Upper lobe of left lung (tissue), 4 donors: ENCODE data around the gene SGCG.

ENCODE experiments used
- POLR2AphosphoS5 ChIP-seq, 2 donors: sonication (generic); formaldehyde crosslinking; IDR thresholded peaks; one replicate each; pipeline ENCODE4 v1.5.1; 2017; ENCODE audit warnings: antibody characterized with exemption in 2 of 2
- TF ChIP-seq, protein P1 (sequence below), 6 experiments: fragments of 450-650 bp in 4 of 6; fragments of 200-600 bp in 2 of 6; sonication (generic) in 2 of 6; IDR thresholded peaks; one replicate each; pipeline ENCODE4 v1.5.1; 2016 to 2019; ENCODE audit warnings: antibody characterized with exemption in 6 of 6

DNA sequence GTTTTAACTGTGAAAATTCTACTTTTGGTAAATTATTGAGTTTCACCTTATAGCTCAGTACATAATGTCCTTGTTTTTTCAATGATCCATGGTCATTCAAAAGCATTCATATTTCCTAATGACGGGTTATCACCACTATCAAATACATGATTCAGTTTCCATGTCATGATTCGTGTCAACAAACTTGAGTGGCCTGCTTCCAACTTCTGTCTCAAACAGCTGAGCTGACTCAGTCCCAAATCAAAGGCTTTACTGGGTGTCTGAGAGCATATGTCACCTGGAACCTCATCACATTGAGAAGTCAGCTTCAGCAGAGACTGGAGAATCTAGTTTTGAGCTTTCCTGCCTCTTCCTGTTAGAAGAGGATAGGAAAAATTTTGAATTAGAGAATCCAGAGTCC lies 40.3 kb upstream of the SGCG start:
- TF ChIP-seq POLR2AphosphoS5 (IDR thresholded peaks at IDR 0.05): peak; percentile 20 to 45
- TF ChIP-seq, protein P1, sequence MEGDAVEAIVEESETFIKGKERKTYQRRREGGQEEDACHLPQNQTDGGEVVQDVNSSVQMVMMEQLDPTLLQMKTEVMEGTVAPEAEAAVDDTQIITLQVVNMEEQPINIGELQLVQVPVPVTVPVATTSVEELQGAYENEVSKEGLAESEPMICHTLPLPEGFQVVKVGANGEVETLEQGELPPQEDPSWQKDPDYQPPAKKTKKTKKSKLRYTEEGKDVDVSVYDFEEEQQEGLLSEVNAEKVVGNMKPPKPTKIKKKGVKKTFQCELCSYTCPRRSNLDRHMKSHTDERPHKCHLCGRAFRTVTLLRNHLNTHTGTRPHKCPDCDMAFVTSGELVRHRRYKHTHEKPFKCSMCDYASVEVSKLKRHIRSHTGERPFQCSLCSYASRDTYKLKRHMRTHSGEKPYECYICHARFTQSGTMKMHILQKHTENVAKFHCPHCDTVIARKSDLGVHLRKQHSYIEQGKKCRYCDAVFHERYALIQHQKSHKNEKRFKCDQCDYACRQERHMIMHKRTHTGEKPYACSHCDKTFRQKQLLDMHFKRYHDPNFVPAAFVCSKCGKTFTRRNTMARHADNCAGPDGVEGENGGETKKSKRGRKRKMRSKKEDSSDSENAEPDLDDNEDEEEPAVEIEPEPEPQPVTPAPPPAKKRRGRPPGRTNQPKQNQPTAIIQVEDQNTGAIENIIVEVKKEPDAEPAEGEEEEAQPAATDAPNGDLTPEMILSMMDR (IDR thresholded peaks at IDR 0.05): no peak
